ENCODE results near the gene BABAM2. TPM values are rescaled to one million over a fixed set of nuclear protein-coding genes. Genes with fewer than 3 reads are reported as not detected.

Gene BABAM2
- total and polyA plus RNA-seq, 7 donors = 34.2 to 74.5 (median 52.3) TPM

GRCh38 chr2:27914805-27915175, 24.3 kb downstream of the BABAM2 start:
- H3K27ac ChIP-seq = peak overlapping the region; percentile 84
- H3K4me1 ChIP-seq = peaks cover 48% of the 10 kb centered on the region
- peak in 3 of 4 donors; percentile 6 to 34 (median 10) for ATAC-seq
- TF ChIP-seq CTCF (IDR thresholded peaks at IDR 0.05) = no peak
- no peaks in the 10 kb centered on the region for H3K9me3 ChIP-seq
- DNase-seq = no peak
- H3K27me3 ChIP-seq (ENCODE audit: insufficient read depth in 3 of 3, low read length in 2 of 3) = no peaks in the 10 kb centered on the region
- peak overlapping the region; percentile 19 for H3K4me3 ChIP-seq
- intact Hi-C loops (cut with DNase I) = loop anchor here (5.0 kb wide), 2 partner anchors 38 to 43 kb away; no protein-coding TSS in a partner anchor
- H3K36me3 ChIP-seq (ENCODE audit: insufficient read depth in 1 of 2, low read depth in 1 of 2) = no peaks in the 10 kb centered on the region

GRCh38 chr2:27915191-27915590, 24.7 kb downstream of the BABAM2 start:
- no peaks in the 10 kb centered on the region for H3K9me3 ChIP-seq
- DNase-seq = no peak
- no peaks in the 10 kb centered on the region for H3K36me3 ChIP-seq (ENCODE audit: insufficient read depth in 1 of 2, low read depth in 1 of 2)
- 19 to 26% (median 21%) methylated on average over 5 of the region's 5 CpGs for WGBS, 3 donors
- H3K4me3 ChIP-seq = peak overlapping the region; percentile 19
- ATAC-seq = peak; percentile 85 to 94 (median 92)
- peak overlapping the region; percentile 84 for H3K27ac ChIP-seq
- no peaks in the 10 kb centered on the region for H3K27me3 ChIP-seq (ENCODE audit: insufficient read depth in 3 of 3, low read length in 2 of 3)
- no peak for TF ChIP-seq CTCF (IDR thresholded peaks at IDR 0.05)
- intact Hi-C loops (cut with DNase I) = loop anchor here in 1 of 2 donors (5.0 kb wide), 1 partner anchor 37 kb away; no protein-coding TSS in a partner anchor
- H3K4me1 ChIP-seq = peaks cover 51% of the 10 kb centered on the region

GRCh38 chr2:27915874-27916273, 25.3 kb downstream of the BABAM2 start:
- H3K36me3 ChIP-seq (ENCODE audit: insufficient read depth in 1 of 2, low read depth in 1 of 2) = no peaks in the 10 kb centered on the region
- H3K27ac ChIP-seq = peak overlapping the region; percentile 84
- peaks cover 58% of the 10 kb centered on the region for H3K4me1 ChIP-seq
- H3K4me3 ChIP-seq = peak overlapping the region; percentile 19
- ATAC-seq (no peak), DNase-seq (no peak)
- intact Hi-C loops (cut with DNase I) = loop anchor here in 1 of 2 donors (5.0 kb wide), 1 partner anchor 36 kb away; no protein-coding TSS in a partner anchor
- TF ChIP-seq CTCF (IDR thresholded peaks at IDR 0.05) = no peak
- H3K27me3 ChIP-seq (ENCODE audit: insufficient read depth in 3 of 3, low read length in 2 of 3) = no peaks in the 10 kb centered on the region
- H3K9me3 ChIP-seq = no peaks in the 10 kb centered on the region

GRCh38 chr2:27916293-27916995, 25.9 kb downstream of the BABAM2 start:
- intact Hi-C loops (cut with DNase I) = loop anchor here in 1 of 2 donors (5.0 kb wide), 1 partner anchor 36 kb away; no protein-coding TSS in a partner anchor
- Histone ChIP-seq H3K36me3 (ENCODE audit: insufficient read depth in 1 of 2, low read depth in 1 of 2) (no peaks in the 10 kb centered on the region), H3K4me1 (peaks cover 64% of the 10 kb centered on the region), H3K9me3 (no peaks in the 10 kb centered on the region), H3K27me3 (ENCODE audit: insufficient read depth in 3 of 3, low read length in 2 of 3) (no peaks in the 10 kb centered on the region), H3K4me3 (no peak overlapping the region), H3K27ac (peak overlapping the region; percentile 84)
- no peak for ATAC-seq
- 85 to 99% (median 94%) methylated on average over 1 of the region's 1 CpG for WGBS, 3 donors
- no peak for TF ChIP-seq CTCF (IDR thresholded peaks at IDR 0.05)
- no peak for DNase-seq
